ENCODE measurements around the gene FKBP4. TPM values are rescaled to one million over a fixed set of nuclear protein-coding genes. Genes with fewer than 3 reads are reported as not detected.

FKBP4 gene
- total and polyA plus RNA-seq, 2 experiments from 2014 or later: 126 to 223 TPM

- H3K27ac ChIP-seq (ENCODE audit: low read depth): no peak overlapping the region
- no peaks in the 10 kb centered on the region for H3K79me2 ChIP-seq (replicated peaks; ENCODE audit: insufficient read depth)
- 0 out of 2 replicates have a peak, but pooled peaks cover 3% of the 10 kb centered on the region for H3K9me2 ChIP-seq (ENCODE audit: insufficient read depth)
- H3F3A ChIP-seq (replicated peaks; ENCODE audit: low read depth): no peaks in the 10 kb centered on the region
- Mint-ChIP-seq H3K36me3 (ENCODE audit: low read depth) (no peaks in the 10 kb centered on the region), H3K4me1 (peaks cover 60% of the 10 kb centered on the region), H3K27ac (no peak overlapping the region), H3K4me3 (peak overlapping the region; percentile 62), H3K27me3 (ENCODE audit: insufficient read depth, low read depth, poor library complexity) (peaks cover 15% of the 10 kb centered on the region), H3K9me3 (no peaks in the 10 kb centered on the region; the same call in 2 of the 3 replicates)
- H4K20me1 ChIP-seq (replicated peaks; ENCODE audit: insufficient read depth): no peaks in the 10 kb centered on the region
- peak overlapping the region; percentile 53 for H3K4me3 ChIP-seq
- H3K4me2 ChIP-seq: peak overlapping the region; percentile 76
- no peaks in the 10 kb centered on the region for H3K36me3 ChIP-seq (ENCODE audit: insufficient read depth)
- DNase-seq (ENCODE audit: low spot score) (peak; percentile 75), ATAC-seq (peak; percentile 42)
- H3K4me1 ChIP-seq (ENCODE audit: insufficient read depth): peaks cover 64% of the 10 kb centered on the region
- no peak overlapping the region for H2AFZ ChIP-seq
- peak; percentile 28 for TF ChIP-seq REST (IDR thresholded peaks at IDR 0.05; ENCODE audit: unreplicated experiment)
- TF ChIP-seq POLR2AphosphoS5 (IDR thresholded peaks at IDR 0.05; ENCODE audit: low read depth): no peak
- H3K27me3 ChIP-seq (ENCODE audit: insufficient read depth): peaks cover 18% of the 10 kb centered on the region
Observed at GRCh38 chr12:2753536-2753935, 41.2 kb upstream of the FKBP4 start.

- peaks cover 57% of the 10 kb centered on the region for H3K4me1 Mint-ChIP-seq
- H3K79me2 ChIP-seq (replicated peaks; ENCODE audit: insufficient read depth): no peaks in the 10 kb centered on the region
Observed at GRCh38 chr12:2754208-2754607, 40.6 kb upstream of the FKBP4 start.

DNA sequence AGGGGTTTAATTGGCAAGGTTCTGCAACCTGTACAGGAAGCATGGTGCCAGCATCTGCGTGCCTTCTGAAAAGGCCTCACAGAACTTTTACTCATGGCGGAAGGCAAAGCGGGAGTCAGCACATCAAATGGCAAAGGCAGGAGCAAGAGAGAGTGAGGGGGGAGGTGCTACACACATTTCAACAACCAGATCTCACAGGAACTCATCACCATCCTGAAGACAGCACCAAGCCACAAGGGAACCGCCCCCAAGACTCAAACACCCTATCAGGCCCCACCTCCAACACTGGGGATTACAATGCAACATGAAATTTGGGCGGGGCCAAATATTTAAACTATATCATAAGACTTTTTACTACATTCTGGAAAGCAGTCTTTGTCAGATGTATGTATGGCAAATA is 38.0 kb upstream of the FKBP4 start:
- Histone ChIP-seq H4K20me1 (replicated peaks; ENCODE audit: insufficient read depth) (no peaks in the 10 kb centered on the region), H3K79me2 (replicated peaks; ENCODE audit: insufficient read depth) (no peaks in the 10 kb centered on the region), H3F3A (replicated peaks; ENCODE audit: low read depth) (no peaks in the 10 kb centered on the region), H3K27me3 (ENCODE audit: insufficient read depth) (peaks cover 18% of the 10 kb centered on the region), H3K4me3 (no peak overlapping the region), H2AFZ (no peak overlapping the region), H3K9me2 (ENCODE audit: insufficient read depth) (no peaks in the 10 kb centered on the region), H3K4me1 (ENCODE audit: insufficient read depth) (peaks cover 45% of the 10 kb centered on the region), H3K36me3 (ENCODE audit: insufficient read depth) (no peaks in the 10 kb centered on the region), H3K4me2 (peak overlapping the region; percentile 39; the same call in 1 of the 2 replicates), H3K27ac (ENCODE audit: low read depth) (no peak overlapping the region)
- Mint-ChIP-seq H3K4me3 (no peak overlapping the region), H3K27ac (no peak overlapping the region), H3K9me3 (no peaks in the 10 kb centered on the region; the same call in 2 of the 3 replicates), H3K36me3 (ENCODE audit: low read depth) (no peaks in the 10 kb centered on the region), H3K4me1 (peaks cover 37% of the 10 kb centered on the region), H3K27me3 (ENCODE audit: insufficient read depth, low read depth, poor library complexity) (peaks cover 12% of the 10 kb centered on the region)
- no peak for TF ChIP-seq NANOG (IDR thresholded peaks at IDR 0.05; ENCODE audit: borderline replicate concordance)
- TF ChIP-seq EZH2 (IDR thresholded peaks at IDR 0.05; ENCODE audit: low read depth, unreplicated experiment): no peak
- 0 out of 3 replicates have a peak, but pooled peaks have one; percentile 4 for ATAC-seq
- peak; percentile 66 for DNase-seq (ENCODE audit: low spot score)

More at GRCh38 chr12:2754208-2754607, 40.6 kb upstream of the FKBP4 start:
- ATAC-seq (no peak), DNase-seq (ENCODE audit: low spot score) (peak; percentile 29)
- no peaks in the 10 kb centered on the region for H4K20me1 ChIP-seq (replicated peaks; ENCODE audit: insufficient read depth)
- H3K4me3 Mint-ChIP-seq: no peak overlapping the region
- H3K4me2 ChIP-seq: peak overlapping the region; percentile 76
- peak overlapping the region; percentile 53; the same call in 1 of the 2 replicates for H3K4me3 ChIP-seq
- no peaks in the 10 kb centered on the region; the same call in 2 of the 3 replicates for H3K9me3 Mint-ChIP-seq
- H3K27me3 ChIP-seq (ENCODE audit: insufficient read depth): peaks cover 18% of the 10 kb centered on the region
- no peaks in the 10 kb centered on the region for H3K36me3 Mint-ChIP-seq (ENCODE audit: low read depth)
- no peak overlapping the region for H2AFZ ChIP-seq
- H3K27ac Mint-ChIP-seq: no peak overlapping the region
- H3K36me3 ChIP-seq (ENCODE audit: insufficient read depth): no peaks in the 10 kb centered on the region
- H3K9me2 ChIP-seq (ENCODE audit: insufficient read depth): 0 out of 2 replicates have a peak, but pooled peaks cover 3% of the 10 kb centered on the region
- H3K4me1 ChIP-seq (ENCODE audit: insufficient read depth): peaks cover 64% of the 10 kb centered on the region
- H3K27me3 Mint-ChIP-seq (ENCODE audit: insufficient read depth, low read depth, poor library complexity): peaks cover 15% of the 10 kb centered on the region
- H3K27ac ChIP-seq (ENCODE audit: low read depth): no peak overlapping the region
- no peak for TF ChIP-seq NANOG (IDR thresholded peaks at IDR 0.05; ENCODE audit: borderline replicate concordance)
- no peaks in the 10 kb centered on the region for H3F3A ChIP-seq (replicated peaks; ENCODE audit: low read depth)

All from GM23338 (cell line).